ENCODE data around the gene TMEM9. TPM values are rescaled to one million over a fixed set of nuclear protein-coding genes. Genes with fewer than 3 reads are reported as not detected.

The TMEM9 gene
- total RNA-seq, 6 experiments from 2014 or later = 27.0 to 47.4 (median 35.6) TPM

DNA sequence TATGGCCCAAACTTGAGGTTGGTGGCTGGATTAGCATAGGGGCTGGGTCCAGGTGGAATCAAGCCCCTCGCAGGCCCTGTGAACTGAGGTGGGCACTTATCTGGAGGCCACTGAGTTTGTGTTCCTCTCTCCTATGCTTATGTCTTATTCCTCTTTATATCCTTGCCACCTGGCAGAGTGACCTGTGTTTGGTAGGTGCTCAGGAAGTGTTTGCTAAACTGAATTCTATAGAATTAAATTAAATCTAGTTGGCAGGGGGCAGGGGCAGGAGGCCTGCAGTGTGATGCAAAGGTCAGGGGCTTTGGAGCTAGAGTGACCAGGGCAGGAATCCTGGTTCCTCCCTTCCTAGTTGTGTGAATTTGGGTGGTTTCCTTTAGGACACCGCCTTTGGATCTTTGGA lies 1.1 kb upstream of the TMEM9 start:
- H3K4me1 ChIP-seq = peaks cover 0 to 6% (median 2%) of the 10 kb centered on the region in 4 donors
- ATAC-seq (no peak), DNase-seq (no peak)
- H3K27me3 ChIP-seq = no peaks in the 10 kb centered on the region
- 83% methylated on average over 1 of the region's 2 CpGs for WGBS (ENCODE audit: insufficient coverage, low coverage, low lambda C conversion rate, missing lambda C conversion rate)
- H3K9me3 ChIP-seq = no peaks in the 10 kb centered on the region
- TF ChIP-seq, protein P1, sequence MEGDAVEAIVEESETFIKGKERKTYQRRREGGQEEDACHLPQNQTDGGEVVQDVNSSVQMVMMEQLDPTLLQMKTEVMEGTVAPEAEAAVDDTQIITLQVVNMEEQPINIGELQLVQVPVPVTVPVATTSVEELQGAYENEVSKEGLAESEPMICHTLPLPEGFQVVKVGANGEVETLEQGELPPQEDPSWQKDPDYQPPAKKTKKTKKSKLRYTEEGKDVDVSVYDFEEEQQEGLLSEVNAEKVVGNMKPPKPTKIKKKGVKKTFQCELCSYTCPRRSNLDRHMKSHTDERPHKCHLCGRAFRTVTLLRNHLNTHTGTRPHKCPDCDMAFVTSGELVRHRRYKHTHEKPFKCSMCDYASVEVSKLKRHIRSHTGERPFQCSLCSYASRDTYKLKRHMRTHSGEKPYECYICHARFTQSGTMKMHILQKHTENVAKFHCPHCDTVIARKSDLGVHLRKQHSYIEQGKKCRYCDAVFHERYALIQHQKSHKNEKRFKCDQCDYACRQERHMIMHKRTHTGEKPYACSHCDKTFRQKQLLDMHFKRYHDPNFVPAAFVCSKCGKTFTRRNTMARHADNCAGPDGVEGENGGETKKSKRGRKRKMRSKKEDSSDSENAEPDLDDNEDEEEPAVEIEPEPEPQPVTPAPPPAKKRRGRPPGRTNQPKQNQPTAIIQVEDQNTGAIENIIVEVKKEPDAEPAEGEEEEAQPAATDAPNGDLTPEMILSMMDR (IDR thresholded peaks at IDR 0.05) = no peak
- no peak for TF ChIP-seq POLR2A (IDR thresholded peaks at IDR 0.05)
- no peak overlapping the region for H3K4me3 ChIP-seq
- H3K36me3 ChIP-seq = peaks cover 0 to 6% (median 0%) of the 10 kb centered on the region in 4 donors
- intact Hi-C loops (cut with DNase I) = no loop called here
- H3K27ac ChIP-seq = no peak overlapping the region

DNA sequence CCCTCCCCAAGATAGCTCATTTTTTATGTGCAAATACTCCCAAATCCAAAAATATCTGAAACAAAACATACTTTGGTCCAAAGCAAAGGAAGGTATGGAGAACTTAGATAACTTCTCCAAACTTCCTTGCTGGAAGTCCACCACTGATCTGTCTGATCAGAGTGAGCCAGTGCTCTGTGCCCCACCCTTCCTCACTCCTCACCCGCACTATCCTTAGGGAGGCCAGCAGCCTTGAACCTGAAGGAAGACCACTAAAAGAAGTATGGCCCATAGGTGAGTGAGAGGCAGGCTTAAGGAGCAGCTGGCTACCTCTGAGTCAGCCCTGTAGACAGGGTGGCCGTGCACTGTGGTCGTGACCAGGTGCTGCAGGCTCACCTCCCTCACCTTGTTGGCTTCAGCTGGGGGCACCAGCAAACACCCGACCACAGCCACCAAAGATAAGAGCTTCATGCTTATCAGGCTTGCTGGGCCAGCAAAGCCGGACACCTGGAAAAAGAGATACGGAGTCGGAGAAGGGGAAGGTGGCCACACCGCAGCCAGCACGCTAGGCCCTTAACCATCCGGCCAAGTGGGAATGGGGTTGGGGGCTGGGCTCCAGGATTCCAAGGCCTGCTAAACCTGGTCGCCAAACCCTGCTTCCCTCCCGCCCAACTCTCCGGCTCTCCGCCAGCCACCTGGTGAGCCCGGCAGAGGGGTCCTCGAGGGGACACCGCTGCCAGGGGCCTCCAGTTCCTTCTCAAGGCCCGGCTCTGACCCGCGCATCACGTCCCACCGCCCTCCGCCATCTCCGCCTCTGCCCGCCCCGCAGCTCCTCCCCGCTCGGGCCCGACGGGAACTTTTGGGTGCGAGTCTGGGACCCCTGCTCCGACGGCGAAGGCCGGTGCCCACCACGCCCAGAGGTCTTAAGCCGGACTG lies 543 bp downstream of the TMEM9 start:
- DNase-seq (no peak), ATAC-seq (peak; percentile 80 to 83 (median 82))
- Histone ChIP-seq H3K9me3 (no peaks in the 10 kb centered on the region), H3K27me3 (no peaks in the 10 kb centered on the region), H3K4me3 (peak overlapping the region; percentile 71 to 94 (median 87)), H3K4me1 (peaks cover 0 to 6% (median 2%) of the 10 kb centered on the region in 4 donors), H3K27ac (peak overlapping the region; percentile 53 to 78 (median 54)), H3K36me3 (peaks cover 0 to 7% (median 0%) of the 10 kb centered on the region in 4 donors)
- TF ChIP-seq, protein P1 (IDR thresholded peaks at IDR 0.05) = no peak
- no peak for TF ChIP-seq POLR2A (IDR thresholded peaks at IDR 0.05)
- intact Hi-C loops (cut with DNase I) = no loop called here
- WGBS (ENCODE audit: insufficient coverage, low coverage, low lambda C conversion rate, missing lambda C conversion rate) = 0% methylated on average over 24 of the region's 37 CpGs

DNA sequence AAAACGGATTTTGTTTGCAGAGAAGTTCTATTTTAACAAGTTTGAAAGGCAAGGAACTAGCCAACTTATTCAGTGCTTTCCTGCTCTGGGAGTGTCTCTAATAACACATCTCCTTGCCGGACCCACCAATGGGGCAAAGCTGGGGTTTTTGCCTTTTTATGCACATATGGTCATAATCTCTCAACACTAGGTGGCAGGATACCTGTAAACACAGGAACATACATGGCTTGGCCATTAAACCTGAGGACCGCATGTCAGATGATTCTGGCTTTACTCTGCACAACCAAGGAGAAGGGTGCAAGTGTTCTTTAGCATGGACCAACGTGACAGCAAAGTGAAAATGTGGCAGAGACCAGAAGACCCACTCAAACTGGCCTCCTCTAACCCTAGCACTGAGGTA lies 4.9 kb downstream of the TMEM9 start:
- intact Hi-C loops (cut with DNase I) = no loop called here
- TF ChIP-seq, protein P1 (IDR thresholded peaks at IDR 0.05) = peak; percentile 44 to 59 (median 52)
- no peak for TF ChIP-seq POLR2A (IDR thresholded peaks at IDR 0.05)
- DNase-seq = no peak

DNA sequence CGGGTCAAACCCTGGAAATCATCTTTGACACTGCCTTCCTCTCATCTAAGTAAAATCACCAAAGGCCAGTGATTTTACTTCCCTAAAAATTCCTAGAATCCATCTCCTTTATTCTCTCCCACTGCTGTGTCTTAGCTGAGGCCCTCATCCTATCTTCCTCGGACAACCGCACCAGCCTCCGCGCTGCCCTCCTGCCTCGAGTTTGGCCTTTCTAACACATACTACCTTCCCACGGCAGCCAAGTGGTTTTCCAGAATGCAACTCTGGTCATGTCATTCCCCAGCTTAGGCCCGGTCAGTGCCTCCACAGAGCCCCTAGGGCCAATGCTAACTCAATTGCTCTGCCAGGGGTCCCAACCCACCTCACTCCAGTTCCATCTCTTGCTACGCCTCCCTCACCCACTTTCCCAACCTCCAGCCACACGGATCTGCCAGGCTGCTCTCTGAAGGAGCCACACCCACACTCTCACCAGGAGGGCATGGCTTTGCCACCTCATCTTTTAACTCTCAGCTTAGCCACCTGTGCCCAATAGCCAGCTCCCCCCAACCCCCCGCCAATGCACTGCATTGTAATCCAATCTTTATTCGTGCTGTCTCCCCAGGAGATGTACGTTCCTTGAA lies 6.8 kb downstream of the TMEM9 start:
- Histone ChIP-seq H3K4me1 (no peaks in the 10 kb centered on the region), H3K36me3 (peaks cover 0 to 28% (median 11%) of the 10 kb centered on the region in 4 donors), H3K9me3 (no peaks in the 10 kb centered on the region), H3K4me3 (no peak overlapping the region), H3K27ac (no peak overlapping the region), H3K27me3 (no peaks in the 10 kb centered on the region)
- intact Hi-C loops (cut with DNase I) = no loop called here
- DNase-seq = no peak
- 86% methylated on average over 11 of the region's 13 CpGs for WGBS (ENCODE audit: insufficient coverage, low coverage, low lambda C conversion rate, missing lambda C conversion rate)
- no peak for ATAC-seq
- TF ChIP-seq, protein P1 (IDR thresholded peaks at IDR 0.05) = no peak
- TF ChIP-seq POLR2A (IDR thresholded peaks at IDR 0.05) = no peak

More for the DNA sequence above, 4.9 kb downstream of the TMEM9 start:
- ATAC-seq = peak; percentile 48 to 56 (median 52)
- Histone ChIP-seq H3K27ac (no peak overlapping the region), H3K36me3 (peaks cover 0 to 15% (median 7%) of the 10 kb centered on the region in 4 donors), H3K9me3 (no peaks in the 10 kb centered on the region), H3K4me3 (no peak overlapping the region), H3K27me3 (no peaks in the 10 kb centered on the region), H3K4me1 (peaks cover 0 to 6% (median 0%) of the 10 kb centered on the region in 4 donors)
- WGBS (ENCODE audit: insufficient coverage, low coverage, low lambda C conversion rate, missing lambda C conversion rate) = 49% methylated on average over 4 of the region's 4 CpGs
